LNCAP (cell line): Measurements from ENCODE around the gene RBBP6.
A peak's percentile ranks its signal among the peaks of the same experiment; 100 is the strongest.

Experiments
- CTCF ChIP-seq: fragments of 450-650 bp; IDR thresholded peaks from 2 replicates; pipeline ENCODE4 v1.5.1; 2017; ENCODE audit warnings: mild to moderate bottlenecking

RBBP6 gene

GRCh38 chr16:24539295-24539849 is at the start of gene RBBP6:
Gene RBBP6, plus strand, starts transcription at chr16:24539566. Its CDS starts 1,061 bp downstream, at chr16:24540627.
- 0 out of 2 replicates have a peak, but pooled peaks have one; percentile 27 for TF ChIP-seq CTCF

GRCh38 chr16:24490866-24491265 is 48.5 kb upstream of the RBBP6 start:
- no peak for TF ChIP-seq CTCF

- TF ChIP-seq CTCF: no peak
These were observed 47.6 kb upstream of the RBBP6 start for GRCh38 chr16:24491731-24492130.

GRCh38 chr16:24493821-24494220 is 45.5 kb upstream of the RBBP6 start:
- no peak for TF ChIP-seq CTCF

- no peak for TF ChIP-seq CTCF
These were observed 41.9 kb upstream of the RBBP6 start for GRCh38 chr16:24497440-24497839.

- TF ChIP-seq CTCF: peak; percentile 52
These were observed 40.1 kb upstream of the RBBP6 start for GRCh38 chr16:24499193-24499814.

GRCh38 chr16:24504472-24505345 is 34.7 kb upstream of the RBBP6 start:
- peak; percentile 77 for TF ChIP-seq CTCF
